Pulmonary artery endothelial cell (primary cell): Measurements from ENCODE around the gene SMPX. TPM values are rescaled to one million over a fixed set of nuclear protein-coding genes. Genes with fewer than 3 reads are reported as not detected.
"Not testable (repeated sequence)": the region's sequence is repeated elsewhere in the genome, so short reads cannot be mapped to it uniquely, and the experiment has no call there.

Source experiments
- DNase-seq: peaks from one replicate; pipeline ENCODE4 v3.0.0-alpha.2; 2011; ENCODE audit warnings: low read depth, low spot score
- total RNA-seq: library from RNA; depleted of rRNA; stranded (reverse); fragments of >200 nt; gene quantifications from 2 replicates; pipeline ENCODE4 v1.2.3, GENCODE V29; 2014

The SMPX gene
- total RNA-seq: not detected in 2 replicates

DNA sequence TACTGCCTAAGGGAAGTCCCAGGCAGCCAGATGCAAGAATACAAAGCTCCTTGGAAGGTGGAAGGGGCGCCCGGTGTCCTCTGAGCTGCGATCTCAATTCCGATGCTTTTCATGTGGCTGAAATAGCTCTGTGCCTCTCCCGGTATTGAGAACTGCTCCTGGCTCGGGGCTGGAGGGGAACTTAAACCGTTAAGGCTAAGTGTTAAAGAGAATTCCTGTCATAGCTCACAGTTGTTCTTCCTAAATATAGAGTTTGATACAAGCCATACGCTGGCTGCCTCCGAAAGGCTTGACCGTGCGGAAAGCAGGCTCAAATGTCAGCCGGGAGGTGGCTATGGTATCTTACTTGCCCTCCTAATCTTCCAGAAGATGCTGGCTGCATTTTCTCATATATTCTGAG lies at the start of gene SMPX:
SMPX (minus strand) TSS at position 157 of the 400 bp plus-strand sequence. CDS start 3,826 bp downstream, outside the sequence.
- DNase-seq: no peak

GRCh38 chrX:21806691-21807090 lies 48.8 kb upstream of the SMPX start:
- DNase-seq: no peak

GRCh38 chrX:21802839-21803238 lies 44.9 kb upstream of the SMPX start:
- no peak for DNase-seq

DNA sequence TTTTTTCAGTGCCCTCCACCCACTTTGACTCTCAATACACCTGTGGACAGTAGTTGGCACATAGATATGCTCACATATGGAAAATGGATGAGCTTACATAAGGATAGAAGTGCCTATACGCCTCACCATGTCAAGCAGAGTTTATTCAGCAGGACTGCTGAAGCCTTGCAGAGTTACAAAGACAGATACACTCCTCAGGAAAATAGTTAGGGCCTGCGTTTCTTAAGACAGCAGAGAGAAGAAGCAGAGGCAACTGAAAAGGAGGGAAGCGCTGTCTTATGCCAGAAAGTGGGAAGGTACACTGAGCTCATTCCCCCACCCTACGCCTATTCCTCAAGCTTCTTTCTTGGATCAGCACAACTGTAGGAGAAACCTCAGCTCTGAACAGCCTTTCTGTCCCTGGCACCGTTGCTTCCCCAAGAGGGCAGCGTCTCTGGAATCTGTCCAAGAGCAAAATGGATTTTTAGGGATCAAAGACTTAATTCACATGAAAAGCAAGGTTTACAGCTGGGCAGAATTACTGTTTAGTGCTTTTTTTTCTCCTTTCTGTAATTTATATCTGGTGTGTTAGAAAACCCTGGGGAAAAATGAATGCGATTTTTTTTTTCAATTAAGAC lies 44.2 kb upstream of the SMPX start:
- DNase-seq: no peak

- DNase-seq: no peak
Observed at GRCh38 chrX:21800344-21800770, 42.4 kb upstream of the SMPX start.

DNA sequence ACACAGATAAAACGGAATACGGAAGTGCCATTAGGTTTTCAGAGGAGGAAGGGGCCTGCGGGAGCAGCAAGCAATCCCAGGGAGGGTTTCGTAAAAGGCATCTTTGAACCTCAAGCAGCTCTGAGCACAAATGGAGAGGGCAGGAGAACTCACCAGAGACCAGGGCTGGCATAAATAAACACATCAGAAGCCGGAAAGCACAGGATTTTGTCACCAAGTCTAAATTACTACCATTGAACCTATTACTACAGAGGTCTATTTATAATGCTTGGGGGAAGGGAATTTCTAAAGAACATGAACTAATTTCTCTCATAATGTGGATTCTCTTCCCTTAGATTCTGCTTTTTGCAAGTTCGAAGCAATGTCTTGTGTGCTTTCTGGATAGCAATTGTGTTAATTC lies 41.9 kb upstream of the SMPX start:
- no peak for DNase-seq

- no peak for DNase-seq
Observed at GRCh38 chrX:21798677-21799219, 40.8 kb upstream of the SMPX start.

DNA sequence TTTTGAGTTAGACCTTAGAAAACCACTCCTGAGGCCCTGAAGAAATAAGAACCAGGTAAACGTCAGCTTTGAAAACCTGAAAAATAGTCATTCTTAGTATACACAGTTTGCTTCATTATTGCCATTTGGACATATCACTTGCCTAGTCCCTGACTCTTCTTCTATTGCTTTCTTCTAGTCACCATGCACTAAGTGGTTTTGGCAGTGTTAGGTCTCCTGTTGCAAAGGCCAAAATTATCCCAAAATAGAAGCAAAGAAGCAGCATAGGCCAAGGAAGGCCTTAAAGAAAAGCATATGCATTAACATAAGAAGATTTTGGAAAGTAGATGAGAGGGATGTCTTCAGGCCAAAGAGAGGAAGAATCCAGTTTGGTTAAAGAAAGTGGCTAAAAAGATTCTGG lies 24.1 kb upstream of the SMPX start:
- no peak for DNase-seq

- DNase-seq: no peak
Observed at GRCh38 chrX:21781525-21781924, 23.6 kb upstream of the SMPX start.

DNA sequence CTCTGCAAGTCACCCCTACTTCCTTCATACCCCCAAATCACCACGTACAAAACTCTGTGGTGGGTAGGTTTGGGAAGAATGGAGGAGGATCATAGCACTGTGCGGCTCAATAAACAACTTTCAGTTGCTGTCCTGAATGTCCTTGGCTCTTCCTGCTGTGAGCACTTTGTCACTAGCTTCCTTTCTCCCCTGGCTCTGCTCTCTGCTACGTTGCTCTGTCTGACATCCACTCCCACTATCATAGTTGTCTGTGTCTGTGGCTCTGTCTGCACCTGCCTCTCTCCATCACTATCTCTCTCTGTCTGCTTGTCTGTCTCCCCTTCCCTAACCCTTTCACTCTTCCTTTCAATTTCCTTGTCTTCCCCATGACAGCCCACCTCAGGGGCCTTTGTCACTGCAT lies 21.2 kb upstream of the SMPX start:
- DNase-seq: no peak

DNA sequence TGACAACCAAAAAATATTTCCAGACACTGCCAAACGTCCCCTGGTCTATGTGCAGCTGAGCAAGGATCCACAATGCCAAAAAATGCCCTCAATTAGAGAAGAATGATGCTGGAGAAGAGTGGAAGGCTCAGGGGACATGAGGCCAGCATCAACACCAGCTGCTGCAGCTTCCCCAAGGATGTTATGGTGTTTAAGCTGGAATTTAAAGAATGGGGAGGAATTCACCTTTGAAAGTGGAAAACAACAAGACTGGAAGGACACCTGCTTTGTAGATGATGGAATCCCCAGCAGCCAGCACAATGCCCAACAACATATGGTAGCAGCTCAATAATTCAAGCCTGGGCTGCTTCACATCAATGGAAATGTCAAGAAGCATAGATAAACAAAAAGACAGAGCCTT lies 20.3 kb upstream of the SMPX start:
- no peak for DNase-seq

- not testable (repeated sequence) for DNase-seq
Observed at GRCh38 chrX:21775128-21775527, 17.2 kb upstream of the SMPX start.

GRCh38 chrX:21773036-21773435 lies 15.1 kb upstream of the SMPX start:
- DNase-seq: not testable (repeated sequence)

DNA sequence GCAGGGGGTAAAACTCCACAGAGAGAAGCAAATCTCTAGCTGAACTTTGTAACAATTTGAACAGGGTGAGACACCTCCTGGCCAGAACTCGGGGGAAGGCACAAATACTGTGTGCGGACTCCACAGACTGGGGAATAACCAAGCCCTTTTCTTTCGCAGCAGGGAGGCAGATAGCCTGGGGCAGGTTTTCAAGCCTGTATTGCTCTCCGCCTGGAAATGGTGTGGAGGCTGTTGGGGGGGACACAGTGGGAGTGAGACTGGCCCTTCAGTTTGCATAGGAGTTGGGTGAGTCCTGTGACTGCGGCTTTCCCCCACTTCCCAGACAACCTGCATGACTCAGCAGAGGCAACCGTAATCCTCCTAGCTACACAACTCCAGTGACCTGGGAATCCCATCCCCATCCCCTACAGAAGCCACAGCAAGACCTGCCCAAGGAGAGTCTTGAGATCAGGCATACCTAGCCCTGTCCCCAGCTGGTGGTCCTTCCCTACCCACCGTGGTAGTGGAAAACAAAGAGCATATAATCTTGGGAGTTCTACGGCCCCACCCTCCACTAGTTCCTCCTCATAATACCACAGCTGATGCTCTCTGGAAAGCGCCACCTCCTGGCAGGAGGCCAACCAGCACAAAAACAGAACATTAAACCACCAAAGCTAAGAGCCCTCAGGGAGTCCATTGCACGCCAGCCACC lies 12.9 kb upstream of the SMPX start:
- no peak for DNase-seq

GRCh38 chrX:21766101-21766500 lies 8.2 kb upstream of the SMPX start:
- no peak for DNase-seq

- DNase-seq: no peak
Observed at GRCh38 chrX:21764008-21764407, 6.1 kb upstream of the SMPX start.

DNA sequence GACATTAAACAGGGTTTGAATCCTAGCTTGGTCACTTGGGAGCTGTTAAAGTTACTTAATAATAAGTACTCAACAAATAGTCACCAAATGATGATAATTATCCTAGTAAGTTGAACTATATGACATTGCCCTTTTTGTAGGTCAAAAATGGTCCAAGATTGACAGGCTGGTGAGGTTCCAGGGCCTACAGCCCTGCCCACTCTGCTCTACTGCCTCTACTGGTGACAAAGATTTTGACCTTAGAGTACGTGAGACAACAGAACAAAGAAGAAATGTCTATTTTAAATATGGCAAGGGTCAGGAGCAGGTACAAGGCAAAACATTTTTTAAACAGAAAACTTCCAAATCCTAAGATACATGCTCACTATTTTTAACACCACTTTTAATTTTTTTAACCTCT lies 572 bp upstream of the SMPX start:
- DNase-seq: no peak

DNA sequence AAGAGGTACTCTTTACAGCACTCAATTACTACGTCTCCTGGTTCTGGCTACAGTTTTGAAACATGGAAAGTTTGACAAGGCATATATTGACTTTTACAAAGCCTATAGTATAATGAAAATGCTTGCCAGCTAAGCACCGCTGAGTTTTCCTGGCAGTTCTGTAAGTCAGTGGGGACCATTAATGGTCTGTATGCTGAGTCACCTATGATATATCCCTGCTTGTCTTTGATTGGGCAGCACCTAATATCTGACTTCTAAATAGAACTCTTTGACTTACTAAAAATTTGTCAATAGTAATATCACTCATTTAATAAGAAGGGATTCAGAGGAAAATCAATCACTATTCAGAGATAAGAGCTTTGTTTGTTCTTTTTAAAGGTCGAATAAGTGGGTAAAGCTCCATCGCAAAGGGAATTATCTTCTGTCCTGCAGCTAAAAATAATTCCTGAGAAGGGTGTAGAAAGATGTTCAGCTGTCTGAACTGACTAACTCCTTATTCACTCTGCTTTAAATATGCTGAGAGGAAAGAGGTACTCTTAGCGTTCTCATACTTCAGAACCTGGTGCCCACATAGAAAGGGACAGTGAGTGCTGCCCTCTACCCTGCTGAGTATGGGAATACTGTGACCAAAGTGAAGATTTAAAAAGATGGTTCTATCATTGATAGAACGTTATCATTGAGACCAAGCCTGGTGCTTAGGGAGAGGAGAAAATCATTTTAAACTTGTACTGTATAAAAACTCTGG lies 959 bp downstream of the SMPX start:
- DNase-seq: no peak

DNA sequence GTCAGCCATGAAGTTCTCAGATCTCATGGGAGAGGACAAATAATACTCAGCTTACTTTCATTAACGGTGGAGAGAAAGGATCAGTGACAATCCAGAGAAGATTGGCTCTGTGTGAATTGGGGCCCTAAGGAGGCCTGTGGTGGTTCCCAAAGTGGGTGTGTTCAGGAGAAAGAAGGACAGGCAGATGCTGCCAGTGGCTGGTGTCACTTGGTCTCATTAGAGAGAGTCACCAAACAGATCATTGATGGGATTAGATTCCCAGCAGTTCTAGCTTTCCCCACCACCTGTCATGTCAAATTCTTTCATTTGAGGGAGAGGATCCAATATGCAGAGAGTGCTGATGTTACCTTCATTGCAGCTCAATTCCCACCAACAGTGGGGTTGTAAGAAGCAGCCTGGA lies 8.0 kb downstream of the SMPX start:
- DNase-seq: no peak

DNA sequence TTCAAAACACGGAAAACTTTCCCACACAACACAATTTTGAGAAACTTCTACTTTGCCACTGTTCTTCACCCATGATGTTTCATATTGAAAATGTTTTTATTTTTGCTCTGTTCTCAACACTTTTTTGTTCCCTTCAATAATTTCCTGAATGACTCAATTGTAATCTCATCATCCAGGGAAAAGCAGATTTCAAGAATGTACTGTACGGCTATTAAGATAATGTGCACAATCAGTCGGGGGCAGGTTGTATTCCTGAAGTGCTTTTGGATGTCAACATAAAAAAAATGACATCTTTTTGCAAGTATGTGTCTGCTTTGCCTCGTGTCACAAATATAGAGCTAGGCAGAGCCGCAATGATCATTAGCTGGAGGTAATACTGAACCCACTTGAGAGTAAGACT lies 9.7 kb downstream of the SMPX start:
- no peak for DNase-seq

DNA sequence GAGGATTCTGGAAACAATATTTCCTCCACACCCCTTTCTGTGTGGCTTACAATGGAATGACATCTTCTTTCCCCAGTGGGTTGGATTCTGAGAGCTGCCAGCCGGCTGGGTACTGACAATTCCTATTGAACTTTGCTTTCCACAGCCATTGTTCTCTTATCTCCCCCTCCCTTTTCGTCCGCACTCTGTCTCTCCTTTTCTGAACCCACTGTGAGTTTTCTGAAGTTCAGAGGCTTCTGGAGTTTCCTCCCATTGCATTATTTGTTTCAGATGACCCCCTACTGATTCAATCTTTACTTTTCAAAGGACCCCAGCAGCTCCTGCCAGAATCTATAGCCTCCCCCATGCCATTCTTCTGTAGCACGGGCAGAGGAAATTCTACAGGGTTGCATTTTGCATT lies 10.4 kb downstream of the SMPX start:
- no peak for DNase-seq

DNA sequence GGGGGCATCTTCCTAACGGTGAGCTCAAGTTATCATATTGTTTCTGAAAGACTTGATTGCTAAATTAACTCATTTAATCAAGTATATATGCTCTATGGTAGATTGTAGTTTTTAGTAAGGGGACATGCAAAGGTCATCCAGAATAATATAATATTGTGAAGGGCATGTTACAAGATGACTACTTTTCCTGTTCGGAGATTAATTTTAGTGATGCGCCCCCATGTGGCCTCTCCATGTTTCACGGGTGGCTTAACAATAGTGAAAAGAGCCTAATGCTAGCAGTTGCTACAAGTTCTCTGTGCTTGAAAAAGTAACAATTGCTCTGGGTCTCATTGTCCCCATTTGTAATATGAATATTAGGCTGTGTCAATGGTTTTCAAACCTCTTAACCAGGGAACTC lies 12.2 kb downstream of the SMPX start:
- no peak for DNase-seq
